ENCODE measurements around the gene RAD51B.

RAD51B gene

DNA sequence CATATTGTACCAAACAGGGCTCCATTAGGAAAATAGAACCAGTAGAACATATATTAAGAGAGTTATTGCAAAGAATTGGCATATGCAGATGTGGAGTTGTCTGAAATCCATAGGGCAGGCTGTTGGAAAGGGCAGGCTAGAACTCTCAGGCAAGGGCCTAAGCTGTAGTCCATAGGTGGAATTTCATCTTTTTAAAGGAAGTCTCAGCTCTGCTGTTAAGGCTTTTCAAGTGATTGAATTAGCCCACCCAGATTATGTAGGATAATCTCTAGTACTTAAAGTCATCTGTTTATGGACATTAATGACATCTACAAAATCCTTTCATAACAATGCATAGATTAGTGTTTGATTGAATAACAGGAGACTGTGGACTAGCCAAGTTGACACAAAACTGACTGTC lies 59.4 kb downstream of the RAD51B start:
- TF ChIP-seq, protein P1, sequence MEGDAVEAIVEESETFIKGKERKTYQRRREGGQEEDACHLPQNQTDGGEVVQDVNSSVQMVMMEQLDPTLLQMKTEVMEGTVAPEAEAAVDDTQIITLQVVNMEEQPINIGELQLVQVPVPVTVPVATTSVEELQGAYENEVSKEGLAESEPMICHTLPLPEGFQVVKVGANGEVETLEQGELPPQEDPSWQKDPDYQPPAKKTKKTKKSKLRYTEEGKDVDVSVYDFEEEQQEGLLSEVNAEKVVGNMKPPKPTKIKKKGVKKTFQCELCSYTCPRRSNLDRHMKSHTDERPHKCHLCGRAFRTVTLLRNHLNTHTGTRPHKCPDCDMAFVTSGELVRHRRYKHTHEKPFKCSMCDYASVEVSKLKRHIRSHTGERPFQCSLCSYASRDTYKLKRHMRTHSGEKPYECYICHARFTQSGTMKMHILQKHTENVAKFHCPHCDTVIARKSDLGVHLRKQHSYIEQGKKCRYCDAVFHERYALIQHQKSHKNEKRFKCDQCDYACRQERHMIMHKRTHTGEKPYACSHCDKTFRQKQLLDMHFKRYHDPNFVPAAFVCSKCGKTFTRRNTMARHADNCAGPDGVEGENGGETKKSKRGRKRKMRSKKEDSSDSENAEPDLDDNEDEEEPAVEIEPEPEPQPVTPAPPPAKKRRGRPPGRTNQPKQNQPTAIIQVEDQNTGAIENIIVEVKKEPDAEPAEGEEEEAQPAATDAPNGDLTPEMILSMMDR (conservative IDR thresholded peaks at IDR 0.05; ENCODE audit: low read depth, low read length) = no peak

GRCh38 chr14:67881225-67881624 lies 61.6 kb downstream of the RAD51B start:
- TF ChIP-seq, protein P1 (conservative IDR thresholded peaks at IDR 0.05; ENCODE audit: low read depth, low read length) = no peak
- no peak for DNase-seq (ENCODE audit: low read depth)

More for the DNA sequence above, 59.4 kb downstream of the RAD51B start:
- no peak overlapping the region for H3K4me3 ChIP-seq (ENCODE audit: low read length)
- DNase-seq (ENCODE audit: low read depth) = no peak

GRCh38 chr14:67882986-67883555 lies 63.5 kb downstream of the RAD51B start:
- TF ChIP-seq, protein P1 (conservative IDR thresholded peaks at IDR 0.05; ENCODE audit: low read depth, low read length) = no peak
- DNase-seq (ENCODE audit: low read depth) = no peak
- no peak overlapping the region for H3K4me3 ChIP-seq (ENCODE audit: low read length)

More at GRCh38 chr14:67881225-67881624, 61.6 kb downstream of the RAD51B start:
- H3K4me3 ChIP-seq (ENCODE audit: low read length) = no peak overlapping the region

DNA sequence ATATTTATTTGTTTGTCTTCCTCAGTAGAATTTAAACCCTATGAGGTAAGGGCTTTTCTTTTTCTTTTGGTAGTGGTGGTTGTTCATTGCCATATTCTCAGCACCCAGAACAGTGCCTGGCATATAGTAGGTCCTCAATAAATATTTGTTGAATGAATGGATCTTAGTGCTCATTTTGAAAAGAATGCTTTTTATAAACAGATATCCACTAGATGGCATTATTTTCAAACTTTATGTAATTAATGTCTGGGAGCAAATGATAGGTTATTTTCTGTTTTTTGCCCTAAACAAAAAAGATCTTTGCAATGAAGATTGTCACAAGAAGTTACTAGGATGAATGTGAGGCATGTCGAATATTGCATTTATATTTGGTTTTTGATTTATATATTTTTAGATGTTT lies 64.1 kb downstream of the RAD51B start:
- TF ChIP-seq, protein P1 (conservative IDR thresholded peaks at IDR 0.05; ENCODE audit: low read depth, low read length) = peak; percentile 5
- no peak overlapping the region for H3K4me3 ChIP-seq (ENCODE audit: low read length)
- no peak for DNase-seq (ENCODE audit: low read depth)

DNA sequence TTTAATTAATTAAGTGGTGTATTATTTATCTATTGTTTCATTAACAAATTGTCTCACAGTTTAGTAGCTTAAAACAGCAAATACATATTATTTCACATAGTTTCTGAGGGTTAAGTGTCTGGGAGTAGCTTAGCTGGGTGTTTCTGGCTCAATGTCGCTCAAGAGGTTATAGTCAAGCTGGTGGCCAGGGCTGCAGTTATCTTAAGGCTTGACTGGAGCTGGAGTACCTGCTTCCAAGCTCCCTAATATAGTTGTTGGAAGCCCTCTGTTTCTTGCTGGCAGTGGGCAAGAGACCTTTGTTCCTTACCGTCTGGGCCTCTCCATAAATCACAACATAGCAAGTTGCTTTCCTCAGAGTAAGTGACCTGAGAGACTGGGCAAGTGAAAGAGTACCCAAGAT lies 66.6 kb downstream of the RAD51B start:
- TF ChIP-seq, protein P1 (conservative IDR thresholded peaks at IDR 0.05; ENCODE audit: low read depth, low read length) = no peak
- no peak overlapping the region for H3K4me3 ChIP-seq (ENCODE audit: low read length)
- no peak for DNase-seq (ENCODE audit: low read depth)

- no peak overlapping the region for H3K4me3 ChIP-seq (ENCODE audit: low read length)
- no peak for DNase-seq (ENCODE audit: low read depth)
- TF ChIP-seq, protein P1 (conservative IDR thresholded peaks at IDR 0.05; ENCODE audit: low read depth, low read length) = no peak
Measured at GRCh38 chr14:67887478-67887877, 67.9 kb downstream of the RAD51B start.

DNA sequence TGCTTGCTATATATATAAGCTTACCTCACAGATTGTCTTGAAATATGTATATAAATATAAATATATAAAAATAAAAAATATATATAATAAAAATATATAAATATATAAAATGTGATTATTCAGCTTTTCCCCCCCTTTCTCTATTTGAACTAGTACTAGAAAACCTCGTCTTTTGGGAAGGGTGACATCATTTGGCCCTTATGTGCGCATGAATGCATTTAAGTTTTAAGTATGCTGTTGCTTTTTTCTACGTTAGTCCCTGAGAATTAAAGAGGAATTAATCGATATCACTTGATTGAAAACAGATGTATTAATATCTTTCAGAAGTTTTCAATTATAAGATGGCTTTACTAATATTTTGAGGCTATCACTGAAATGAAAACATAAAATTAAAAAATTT lies 69.9 kb downstream of the RAD51B start:
- H3K4me3 ChIP-seq (ENCODE audit: low read length) = no peak overlapping the region
- DNase-seq (ENCODE audit: low read depth) = no peak
- TF ChIP-seq, protein P1 (conservative IDR thresholded peaks at IDR 0.05; ENCODE audit: low read depth, low read length) = no peak
